IMR-90 (cell line): Measurements from ENCODE around the gene TMEFF1. TPM values are rescaled to one million over a fixed set of nuclear protein-coding genes. Genes with fewer than 3 reads are reported as not detected.

Source experiments
- ATAC-seq: fragments of 200-7000 bp; cut with Tn5 transposase; 2 replicates; pipeline ENCODE4 v1.9.1; 2020; ENCODE audit warnings: low read depth, mild to moderate bottlenecking, moderate library complexity
- BruUV-seq: library from RNA; stranded (reverse); fragments of 400-500 nt; replicated peaks from 2 replicates; lab custom pipeline; 2021; lab: Mats Ljungman, UMichigan
- CTCF ChIA-PET: fragments of 300-600 bp; formaldehyde crosslinking; extraction: SDS; loops from one replicate; lab custom pipeline; 2021; ENCODE audit warnings: antibody characterized with exemption; lab: Yijun Ruan, JAX
- POLR2A ChIA-PET: fragments of 300-600 bp; sonication (Branson Sonifier 250); formaldehyde crosslinking; loops from one replicate; lab custom pipeline; 2022; ENCODE audit warnings: antibody characterized with exemption; ENCODE audit not compliant: unreplicated experiment; lab: Charles Lee
- DNase-seq: peaks from one replicate; pipeline ENCODE4 v3.0.0; 2013
- H2AFZ ChIP-seq: replicated peaks from 2 replicates; pipeline ENCODE3; 2013; ENCODE audit warnings: low read length, mild to moderate bottlenecking; ENCODE audit not compliant: poor library complexity
- H2AK5ac ChIP-seq: 2 replicates; pipeline ENCODE4 v1.6.1; 2013; ENCODE audit warnings: low read depth, low read length, inconsistent platforms
- H2AK9ac ChIP-seq: replicated peaks from 2 replicates; pipeline ENCODE3; 2013; ENCODE audit warnings: mild to moderate bottlenecking, low read depth, low read length, moderate library complexity; ENCODE audit not compliant: poor library complexity
- H2BK120ac ChIP-seq: 2 replicates; pipeline ENCODE4 v1.6.1; 2013; ENCODE audit warnings: low read depth, low read length, inconsistent platforms
- H2BK15ac ChIP-seq: 3 replicates; pipeline ENCODE4 v1.6.1; 2013; ENCODE audit warnings: low read depth, low read length, inconsistent platforms
- H2BK20ac ChIP-seq: 2 replicates; pipeline ENCODE4 v1.6.1; 2013; ENCODE audit warnings: low read depth, mild to moderate bottlenecking, inconsistent platforms, low read length, moderate library complexity
- H2BK5ac ChIP-seq: 2 replicates; pipeline ENCODE4 v1.6.1; 2013; ENCODE audit warnings: mild to moderate bottlenecking, low read depth, low read length, inconsistent platforms; ENCODE audit not compliant: poor library complexity, severe bottlenecking
- H3K14ac ChIP-seq: replicated peaks from 2 replicates; pipeline ENCODE4 v1.6.1; 2013; ENCODE audit warnings: low read depth, low read length, inconsistent platforms
- H3K18ac ChIP-seq: 2 replicates; pipeline ENCODE4 v1.6.1; 2013; ENCODE audit warnings: low read depth, low read length, control low read depth
- H3K23ac ChIP-seq: 2 replicates; pipeline ENCODE4 v1.6.1; 2013; ENCODE audit warnings: low read depth, low read length, inconsistent platforms
- H3K27ac ChIP-seq: 2 replicates; pipeline ENCODE4 v1.5.1; 2013; ENCODE audit warnings: mild to moderate bottlenecking, control low read depth, low read length; ENCODE audit not compliant: insufficient read depth
- H3K27me3 ChIP-seq: 2 replicates; pipeline ENCODE4 v1.6.1; 2013; ENCODE audit warnings: low read length; ENCODE audit not compliant: control insufficient read depth, insufficient read depth
- H3K36me3 ChIP-seq: 2 replicates; pipeline ENCODE4 v1.6.1; 2013; ENCODE audit warnings: low read length, mixed read lengths; ENCODE audit not compliant: control insufficient read depth, insufficient read depth
- H3K4ac ChIP-seq: 2 replicates; pipeline ENCODE4 v1.6.1; 2013; ENCODE audit warnings: low read depth, low read length, inconsistent platforms
- H3K4me1 ChIP-seq: 2 replicates; pipeline ENCODE4 v1.6.1; 2013; ENCODE audit warnings: low read length, mixed read lengths; ENCODE audit not compliant: control insufficient read depth, insufficient read depth
- H3K4me2 ChIP-seq: 2 replicates; pipeline ENCODE4 v1.6.1; 2013; ENCODE audit warnings: low read depth, mild to moderate bottlenecking, control low read depth, low read length, moderate library complexity
- H3K4me3 ChIP-seq: 2 replicates; pipeline ENCODE4 v1.5.1; 2013; ENCODE audit warnings: low read depth, mild to moderate bottlenecking, control low read depth, low read length, moderate library complexity; ENCODE audit not compliant: insufficient read depth
- H3K56ac ChIP-seq: 2 replicates; pipeline ENCODE4 v1.6.1; 2013; ENCODE audit warnings: low read length, inconsistent platforms; ENCODE audit not compliant: insufficient read depth; ENCODE audit errors: extremely low read depth
- H3K79me1 ChIP-seq, 2 experiments: 2 replicates each; pipeline ENCODE4 v1.6.1; 2013; ENCODE audit warnings: low read length in 2 of 2, inconsistent platforms in 1 of 2, low read depth in 1 of 2
- H3K9ac ChIP-seq: 2 replicates; pipeline ENCODE4 v1.6.1; 2013; ENCODE audit warnings: low read depth, low read length, control low read depth
- H3K9me1 ChIP-seq: 2 replicates; pipeline ENCODE4 v1.6.1; 2013; ENCODE audit warnings: low read length, inconsistent platforms; ENCODE audit not compliant: insufficient read depth
- H3K9me3 ChIP-seq: 2 replicates; pipeline ENCODE4 v1.6.1; 2013; ENCODE audit warnings: low read length; ENCODE audit not compliant: control insufficient read depth, insufficient read depth
- H4K20me1 ChIP-seq: 2 replicates; pipeline ENCODE4 v1.6.1; 2013; ENCODE audit warnings: low read length, inconsistent platforms; ENCODE audit not compliant: insufficient read depth
- H4K5ac ChIP-seq: 2 replicates; pipeline ENCODE4 v1.6.1; 2013; ENCODE audit warnings: mild to moderate bottlenecking, low read depth, low read length, control low read depth
- H4K8ac ChIP-seq, 2 experiments: 2 replicates each; pipeline ENCODE4 v1.6.1; 2013; ENCODE audit warnings: low read depth in 2 of 2, low read length in 2 of 2, control low read depth in 1 of 2, inconsistent platforms in 1 of 2
- H4K91ac ChIP-seq: 2 replicates; pipeline ENCODE4 v1.6.1; 2013; ENCODE audit warnings: low read depth, low read length, inconsistent platforms; ENCODE audit not compliant: insufficient read depth
- BHLHE40 ChIP-seq: fragments of 150-350 bp; IDR thresholded peaks from 2 replicates; pipeline ENCODE4 v1.6.1; 2016; ENCODE audit warnings: mild to moderate bottlenecking, low read depth, low read length
- CHD1 ChIP-seq: IDR thresholded peaks from 2 replicates; pipeline ENCODE4 v1.6.1; 2012; ENCODE audit warnings: low read depth, low read length, improper control_type of control experiment
- FOS ChIP-seq: fragments of 150-350 bp; IDR thresholded peaks from 2 replicates; pipeline ENCODE4 v1.6.1; 2016; ENCODE audit warnings: low read depth, low read length
- MAFK ChIP-seq: IDR thresholded peaks from 2 replicates; pipeline ENCODE4 v1.6.1; 2012; ENCODE audit warnings: low read depth, low read length, improper control_type of control experiment
- MAZ ChIP-seq: IDR thresholded peaks from 2 replicates; pipeline ENCODE4 v1.6.1; 2012; ENCODE audit warnings: low read depth, mild to moderate bottlenecking, low read length, improper control_type of control experiment, moderate library complexity, borderline replicate concordance
- MXI1 ChIP-seq: IDR thresholded peaks from 2 replicates; pipeline ENCODE4 v1.6.1; 2012; ENCODE audit warnings: low read depth, mild to moderate bottlenecking, low read length, moderate library complexity, borderline replicate concordance
- RAD21 ChIP-seq: IDR thresholded peaks from 2 replicates; pipeline ENCODE4 v1.6.1; 2012; ENCODE audit warnings: low read length, improper control_type of control experiment
- RCOR1 ChIP-seq: IDR thresholded peaks from 2 replicates; pipeline ENCODE4 v1.6.1; 2012; ENCODE audit warnings: mild to moderate bottlenecking, low read length, improper control_type of control experiment; ENCODE audit not compliant: insufficient replicate concordance
- RFX5 ChIP-seq: IDR thresholded peaks from 2 replicates; pipeline ENCODE4 v1.8.0; 2012; ENCODE audit warnings: low read depth, mild to moderate bottlenecking, low read length, moderate library complexity
- SMC3 ChIP-seq: fragments of 150-350 bp; IDR thresholded peaks from 2 replicates; pipeline ENCODE4 v1.6.1; 2016; ENCODE audit warnings: low read depth, mild to moderate bottlenecking, antibody characterized with exemption, low read length, moderate library complexity
- WGBS, 2 experiments: methylation state at CpG; one replicate each; pipeline versions ENCODE4 v1.1.5 to v1.1.7; 2013; ENCODE audit warnings: missing lambda C conversion rate in 2 of 2; ENCODE audit not compliant: insufficient read length in 1 of 2; ENCODE audit errors: extremely low coverage in 2 of 2; 5-methylcytosine and 5-hydroxymethylcytosine counted together
- dilution Hi-C: fragments of 300-500 bp; cut with HindIII; formaldehyde crosslinking; loops from one replicate; pipeline ENCODE4 v1.14.3; 2018; ENCODE audit warnings: low sequenced_read_pairs; ENCODE audit not compliant: unreplicated experiment
- in situ Hi-C: fragments of 300-500 bp; cut with MboI; formaldehyde crosslinking; loops from 3 replicates; pipeline ENCODE4 v1.14.3; 2019; ENCODE audit warnings: low sequenced_read_pairs, inconsistent platforms, mixed read lengths
- intact Hi-C: fragments of 100-400 bp; cut with micrococcal nuclease; formaldehyde crosslinking; loops from 2 replicates; pipeline ENCODE4 v1.10.0; 2022
- polyA plus RNA-seq, 3 experiments: library from polyadenylated mRNA; depleted of rRNA; stranded (reverse); fragments of >200 nt; gene quantifications; 2 replicates each; pipeline ENCODE4 v1.2.3, GENCODE V29; 2012; ENCODE audit warnings: low replicate concordance in 1 of 3
- total RNA-seq: library from RNA; depleted of rRNA; stranded (reverse); fragments of >200 nt; gene quantifications from 2 replicates; pipeline ENCODE4 v1.2.3, GENCODE V29; 2012
- TF ChIP-seq, protein P1 (sequence below): conservative IDR thresholded peaks from 2 replicates; pipeline ENCODE4 v1.5.1; 2012; ENCODE audit warnings: mild to moderate bottlenecking, low read depth, low read length, improper control_type of control experiment

TMEFF1 gene
- total and polyA plus RNA-seq, 2 of the 4 experiments (the other 2 are of a cell fraction), result 0.62 to 0.90 TPM

DNA sequence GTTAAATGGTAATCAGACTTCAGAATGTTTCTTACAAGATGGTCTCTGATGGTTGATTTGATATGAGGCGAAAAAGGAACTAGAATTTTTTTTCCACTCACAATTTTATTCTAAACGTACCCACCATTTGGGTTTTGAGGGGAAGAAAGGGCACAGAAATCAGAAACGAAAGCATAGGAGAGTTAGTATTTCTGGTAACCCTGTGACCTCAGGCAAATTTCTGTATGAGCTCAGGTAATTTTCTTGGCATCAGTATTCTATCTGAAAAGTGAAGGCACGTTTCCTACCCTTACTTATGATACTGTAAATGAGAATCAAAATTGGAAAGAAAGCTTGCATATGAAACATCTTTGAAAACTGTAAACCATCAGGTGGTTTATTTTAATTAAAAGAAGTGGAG lies 26.5 kb downstream of the TMEFF1 start:
- H3K27me3 ChIP-seq, result no peaks in the 10 kb centered on the region
- no TSS peak for BruUV-seq
- ATAC-seq (no peak), DNase-seq (no peak)
- H4K5ac ChIP-seq, result no peak overlapping the region
- no peak overlapping the region for H2AK9ac ChIP-seq
- no peaks in the 10 kb centered on the region for H3K36me3 ChIP-seq
- ChIA-PET POLR2A (no interaction called here), CTCF (no interaction called here)
- no peak overlapping the region for H3K4me3 ChIP-seq
- peaks cover 3% of the 10 kb centered on the region for H3K4me1 ChIP-seq
- H3K9me1 ChIP-seq, result no peaks in the 10 kb centered on the region; the same call in 1 of the 2 replicates
- H3K9ac ChIP-seq, result no peak overlapping the region
- in situ Hi-C loops (no loop called here), dilution Hi-C loops (no loop called here), intact Hi-C loops (no loop called here)
- H2AFZ ChIP-seq, result no peak overlapping the region
- no CpG with 5 or more reads among the region's 4 CpGs for WGBS, 2 experiments
- no peaks in the 10 kb centered on the region for H4K20me1 ChIP-seq
- no peak overlapping the region for H3K27ac ChIP-seq
- H3K79me1 ChIP-seq, result peaks cover 3 to 8% of the 10 kb centered on the region in 2 experiments; a peak in 3 of 4 replicates
- no peak overlapping the region for H3K23ac ChIP-seq
- no peak overlapping the region for H4K91ac ChIP-seq
- H3K18ac ChIP-seq, result no peak overlapping the region
- no peak overlapping the region for H2BK5ac ChIP-seq
- no peak overlapping the region for H3K4ac ChIP-seq
- TF ChIP-seq RAD21 (no peak), MXI1 (no peak), RCOR1 (no peak), MAFK (no peak), RFX5 (no peak), FOS (no peak), MAZ (no peak), BHLHE40 (no peak), SMC3 (no peak), CHD1 (no peak)
- TF ChIP-seq, protein P1, sequence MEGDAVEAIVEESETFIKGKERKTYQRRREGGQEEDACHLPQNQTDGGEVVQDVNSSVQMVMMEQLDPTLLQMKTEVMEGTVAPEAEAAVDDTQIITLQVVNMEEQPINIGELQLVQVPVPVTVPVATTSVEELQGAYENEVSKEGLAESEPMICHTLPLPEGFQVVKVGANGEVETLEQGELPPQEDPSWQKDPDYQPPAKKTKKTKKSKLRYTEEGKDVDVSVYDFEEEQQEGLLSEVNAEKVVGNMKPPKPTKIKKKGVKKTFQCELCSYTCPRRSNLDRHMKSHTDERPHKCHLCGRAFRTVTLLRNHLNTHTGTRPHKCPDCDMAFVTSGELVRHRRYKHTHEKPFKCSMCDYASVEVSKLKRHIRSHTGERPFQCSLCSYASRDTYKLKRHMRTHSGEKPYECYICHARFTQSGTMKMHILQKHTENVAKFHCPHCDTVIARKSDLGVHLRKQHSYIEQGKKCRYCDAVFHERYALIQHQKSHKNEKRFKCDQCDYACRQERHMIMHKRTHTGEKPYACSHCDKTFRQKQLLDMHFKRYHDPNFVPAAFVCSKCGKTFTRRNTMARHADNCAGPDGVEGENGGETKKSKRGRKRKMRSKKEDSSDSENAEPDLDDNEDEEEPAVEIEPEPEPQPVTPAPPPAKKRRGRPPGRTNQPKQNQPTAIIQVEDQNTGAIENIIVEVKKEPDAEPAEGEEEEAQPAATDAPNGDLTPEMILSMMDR, result no peak
- no peak overlapping the region for H2BK20ac ChIP-seq
- H2BK15ac ChIP-seq, result no peak overlapping the region
- no peak overlapping the region for H3K56ac ChIP-seq
- H3K9me3 ChIP-seq, result no peaks in the 10 kb centered on the region
- no peak overlapping the region for H4K8ac ChIP-seq
- H3K14ac ChIP-seq, result no peak overlapping the region
- no peak overlapping the region for H2AK5ac ChIP-seq
- no peak overlapping the region for H2BK120ac ChIP-seq
- H3K4me2 ChIP-seq, result no peak overlapping the region
